Panc1 (cell line): ENCODE data around the gene KLHL8. TPM values are rescaled to one million over a fixed set of nuclear protein-coding genes. Genes with fewer than 3 reads are reported as not detected.

ENCODE experiments used
- ATAC-seq: fragments of 200-7000 bp; cut with Tn5 transposase; 2 replicates; pipeline ENCODE4 v1.9.1; 2020; ENCODE audit warnings: mild to moderate bottlenecking, moderate library complexity
- BruUV-seq: library from RNA; stranded (reverse); fragments of 400-500 nt; replicated peaks from 2 replicates; lab custom pipeline; 2021; lab: Mats Ljungman, UMichigan
- CTCF ChIA-PET: fragments of 300-600 bp; sonication (Branson Sonifier 250); formaldehyde crosslinking; loops from one replicate; lab custom pipeline; 2022; ENCODE audit warnings: antibody characterized with exemption; lab: Charles Lee
- POLR2A ChIA-PET: fragments of 300-600 bp; sonication (Branson Sonifier 250); formaldehyde crosslinking; loops from one replicate; lab custom pipeline; 2022; ENCODE audit warnings: antibody characterized with exemption; lab: Charles Lee
- DNase-seq: peaks from one replicate; pipeline ENCODE4 v3.0.0-alpha.2; 2010; ENCODE audit warnings: low read depth, low spot score
- H3K27ac ChIP-seq: 2 replicates; pipeline ENCODE4 v1.5.1; 2011; ENCODE audit warnings: mild to moderate bottlenecking, low read length, inconsistent platforms
- H3K27me3 ChIP-seq: fragments of 200-500 bp; sonication (Bioruptor generic); 2 replicates; pipeline ENCODE4 v1.6.0; 2014; ENCODE audit warnings: low read length, inconsistent platforms; ENCODE audit not compliant: control insufficient read depth, insufficient read depth
- H3K36me3 ChIP-seq: fragments of 200-500 bp; sonication (Bioruptor generic); 2 replicates; pipeline ENCODE4 v1.5.1; 2014; ENCODE audit warnings: inconsistent platforms, mild to moderate bottlenecking, low read length, moderate library complexity; ENCODE audit not compliant: control insufficient read depth, insufficient read depth
- H3K4me1 ChIP-seq: 2 replicates; pipeline ENCODE4 v1.5.1; 2011; ENCODE audit warnings: inconsistent platforms, mild to moderate bottlenecking, low read length, moderate library complexity; ENCODE audit not compliant: control insufficient read depth, insufficient read depth
- H3K4me3 ChIP-seq, 2 experiments: 2 replicates each; pipeline ENCODE4 v1.5.1; 2011 to 2012; ENCODE audit warnings: low read depth in 2 of 2, low read length in 2 of 2, mild to moderate bottlenecking in 2 of 2, inconsistent platforms in 1 of 2, moderate library complexity in 1 of 2
- H3K9me3 ChIP-seq: fragments of 200-500 bp; sonication (Bioruptor generic); 2 replicates; pipeline ENCODE4 v1.5.1; 2014; ENCODE audit warnings: low read depth, mild to moderate bottlenecking, inconsistent platforms, low read length, moderate library complexity; ENCODE audit not compliant: control insufficient read depth, insufficient read depth
- POLR2AphosphoS5 ChIP-seq: IDR thresholded peaks from 2 replicates; pipeline ENCODE4 v1.6.1; 2012; ENCODE audit warnings: mild to moderate bottlenecking, low read depth, low read length, moderate library complexity
- SIN3A ChIP-seq: IDR thresholded peaks from 2 replicates; pipeline ENCODE4 v1.6.1; 2012; ENCODE audit warnings: low read depth, mild to moderate bottlenecking, low read length, moderate library complexity, borderline replicate concordance; ENCODE audit not compliant: insufficient read depth
- TCF7L2 ChIP-seq: IDR thresholded peaks from 2 replicates; pipeline ENCODE4 v1.6.1; 2011; ENCODE audit warnings: mild to moderate bottlenecking, low read depth, low read length, inconsistent platforms
- in situ Hi-C: cut with HindIII; loops from 2 replicates; pipeline ENCODE4 v1.10.0; 2016; ENCODE audit warnings: low sequenced_read_pairs, low pct_unique_long_range_greater_than_20kb
- intact Hi-C: fragments of 100-400 bp; cut with micrococcal nuclease; formaldehyde crosslinking; loops from one replicate; pipeline ENCODE4 v1.10.0; 2022; ENCODE audit not compliant: unreplicated experiment
- total RNA-seq: library from RNA; stranded (reverse); gene quantifications from one replicate; pipeline ENCODE4 v1.2.1, GENCODE V29; 2021; ENCODE audit not compliant: unreplicated experiment
- TF ChIP-seq, protein P1 (sequence below): fragments of 450-650 bp; IDR thresholded peaks from 2 replicates; pipeline ENCODE4 v1.5.1; 2017; ENCODE audit warnings: mild to moderate bottlenecking
- TF ChIP-seq, protein P2 (sequence below), 2 experiments: IDR thresholded peaks; 2 replicates each; pipeline ENCODE4 v1.6.1; 2011 to 2012; ENCODE audit warnings: low read depth in 2 of 2, control low read depth in 1 of 2, low read length in 1 of 2, mild to moderate bottlenecking in 1 of 2, moderate library complexity in 1 of 2; ENCODE audit not compliant: insufficient read depth in 1 of 2

Gene KLHL8
- total RNA-seq, 1 experiment from 2014 or later = 9.0 TPM

DNA sequence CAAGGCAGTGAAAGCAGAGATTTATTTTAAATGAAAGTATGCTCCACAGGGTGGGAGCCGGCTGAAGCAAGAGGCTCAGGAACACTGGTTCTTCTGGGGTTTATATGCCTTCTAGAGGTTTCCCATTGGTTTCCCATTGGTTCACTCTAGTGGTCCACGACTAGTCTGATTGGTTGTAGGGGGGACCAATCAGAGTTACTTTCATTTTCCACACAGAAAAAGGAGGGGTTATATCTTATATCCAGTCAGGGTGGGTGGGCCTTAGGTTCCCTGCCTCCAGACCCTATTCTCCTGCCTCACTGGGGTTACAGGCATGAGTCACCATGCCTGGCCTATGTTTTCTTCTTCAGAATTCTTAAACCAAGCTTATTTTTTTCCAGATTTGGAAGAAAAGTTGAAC is 101.6 kb downstream of the KLHL8 start:
- no peak overlapping the region for H3K27ac ChIP-seq
- no peaks in the 10 kb centered on the region for H3K27me3 ChIP-seq
- H3K4me1 ChIP-seq = no peaks in the 10 kb centered on the region
- ChIA-PET CTCF (no interaction called here), POLR2A (interaction anchor here (0.6 kb wide), 1 partner anchor 387 kb away, joined by 3 read pairs; no protein-coding TSS in a partner anchor)
- in situ Hi-C loops (no loop called here), intact Hi-C loops (no loop called here)
- TF ChIP-seq TCF7L2 (no peak), SIN3A (no peak), POLR2AphosphoS5 (no peak)
- no peak overlapping the region for H3K4me3 ChIP-seq
- H3K9me3 ChIP-seq = no peaks in the 10 kb centered on the region
- ATAC-seq (no peak), DNase-seq (no peak)
- no TSS peak for BruUV-seq
- H3K36me3 ChIP-seq = peaks cover 2% of the 10 kb centered on the region; the same call in 1 of the 2 replicates

DNA sequence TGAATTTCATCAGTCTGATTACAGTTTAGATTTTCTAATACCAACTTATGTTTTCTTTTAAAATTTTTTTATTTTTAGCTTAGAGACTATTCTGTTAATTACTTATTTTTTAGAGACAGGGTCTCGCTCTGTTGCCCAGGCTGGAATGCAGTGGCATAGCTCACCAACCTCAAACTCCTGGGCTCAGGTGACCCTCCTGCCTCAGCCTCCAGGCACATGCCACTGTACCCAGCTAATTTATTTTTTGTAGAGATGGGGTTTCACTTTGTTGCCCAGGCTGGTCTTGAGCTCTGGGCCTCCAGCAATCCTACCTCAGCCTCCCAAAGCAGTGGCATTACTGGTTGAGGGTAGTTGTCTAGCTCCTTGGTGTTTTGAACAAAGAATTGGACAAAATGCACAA is 102.0 kb downstream of the KLHL8 start:
- ChIA-PET POLR2A (interaction anchor here (0.6 kb wide), 1 partner anchor 386 kb away, joined by 3 read pairs; no protein-coding TSS in a partner anchor), CTCF (no interaction called here)
- no peak for DNase-seq
- no peaks in the 10 kb centered on the region for H3K27me3 ChIP-seq
- in situ Hi-C loops (no loop called here), intact Hi-C loops (no loop called here)
- peaks cover 2% of the 10 kb centered on the region; the same call in 1 of the 2 replicates for H3K36me3 ChIP-seq
- H3K4me1 ChIP-seq = no peaks in the 10 kb centered on the region
- H3K9me3 ChIP-seq = no peaks in the 10 kb centered on the region
- ATAC-seq = no peak
- TF ChIP-seq POLR2AphosphoS5 (no peak), SIN3A (no peak)
- no peak overlapping the region for H3K4me3 ChIP-seq
- no TSS peak for BruUV-seq
- no peak overlapping the region for H3K27ac ChIP-seq

DNA sequence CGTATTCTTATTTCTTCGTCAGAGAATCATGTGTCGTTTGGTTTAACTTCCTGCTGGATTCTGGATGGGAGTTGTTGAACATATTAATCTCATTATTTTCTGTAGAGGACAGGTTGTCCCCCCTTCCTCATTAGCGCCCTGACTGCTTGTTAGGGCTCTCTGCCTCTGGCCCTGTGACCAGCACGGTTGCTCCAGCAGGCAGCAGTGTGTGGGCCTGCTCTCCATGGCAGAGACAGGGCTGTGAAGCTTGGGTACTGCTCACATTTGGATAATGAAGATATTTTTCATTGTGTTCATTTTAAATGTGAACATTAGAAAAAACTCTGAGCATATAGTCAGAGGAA is 102.7 kb downstream of the KLHL8 start:
- ChIA-PET POLR2A (no interaction called here), CTCF (no interaction called here)
- intact Hi-C loops = no loop called here
- ATAC-seq (no peak), DNase-seq (no peak)
- in situ Hi-C loops = no loop called here
- H3K4me1 ChIP-seq = no peaks in the 10 kb centered on the region
- no peaks in the 10 kb centered on the region for H3K9me3 ChIP-seq
- H3K4me3 ChIP-seq = no peak overlapping the region
- H3K27ac ChIP-seq = no peak overlapping the region
- BruUV-seq = no TSS peak
- H3K27me3 ChIP-seq = no peaks in the 10 kb centered on the region
- H3K36me3 ChIP-seq = peaks cover 2% of the 10 kb centered on the region; the same call in 1 of the 2 replicates
- TF ChIP-seq POLR2AphosphoS5 = no peak
- TF ChIP-seq TCF7L2 = no peak
- TF ChIP-seq SIN3A = no peak
- TF ChIP-seq, protein P1, sequence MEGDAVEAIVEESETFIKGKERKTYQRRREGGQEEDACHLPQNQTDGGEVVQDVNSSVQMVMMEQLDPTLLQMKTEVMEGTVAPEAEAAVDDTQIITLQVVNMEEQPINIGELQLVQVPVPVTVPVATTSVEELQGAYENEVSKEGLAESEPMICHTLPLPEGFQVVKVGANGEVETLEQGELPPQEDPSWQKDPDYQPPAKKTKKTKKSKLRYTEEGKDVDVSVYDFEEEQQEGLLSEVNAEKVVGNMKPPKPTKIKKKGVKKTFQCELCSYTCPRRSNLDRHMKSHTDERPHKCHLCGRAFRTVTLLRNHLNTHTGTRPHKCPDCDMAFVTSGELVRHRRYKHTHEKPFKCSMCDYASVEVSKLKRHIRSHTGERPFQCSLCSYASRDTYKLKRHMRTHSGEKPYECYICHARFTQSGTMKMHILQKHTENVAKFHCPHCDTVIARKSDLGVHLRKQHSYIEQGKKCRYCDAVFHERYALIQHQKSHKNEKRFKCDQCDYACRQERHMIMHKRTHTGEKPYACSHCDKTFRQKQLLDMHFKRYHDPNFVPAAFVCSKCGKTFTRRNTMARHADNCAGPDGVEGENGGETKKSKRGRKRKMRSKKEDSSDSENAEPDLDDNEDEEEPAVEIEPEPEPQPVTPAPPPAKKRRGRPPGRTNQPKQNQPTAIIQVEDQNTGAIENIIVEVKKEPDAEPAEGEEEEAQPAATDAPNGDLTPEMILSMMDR = no peak
- TF ChIP-seq, protein P2, sequence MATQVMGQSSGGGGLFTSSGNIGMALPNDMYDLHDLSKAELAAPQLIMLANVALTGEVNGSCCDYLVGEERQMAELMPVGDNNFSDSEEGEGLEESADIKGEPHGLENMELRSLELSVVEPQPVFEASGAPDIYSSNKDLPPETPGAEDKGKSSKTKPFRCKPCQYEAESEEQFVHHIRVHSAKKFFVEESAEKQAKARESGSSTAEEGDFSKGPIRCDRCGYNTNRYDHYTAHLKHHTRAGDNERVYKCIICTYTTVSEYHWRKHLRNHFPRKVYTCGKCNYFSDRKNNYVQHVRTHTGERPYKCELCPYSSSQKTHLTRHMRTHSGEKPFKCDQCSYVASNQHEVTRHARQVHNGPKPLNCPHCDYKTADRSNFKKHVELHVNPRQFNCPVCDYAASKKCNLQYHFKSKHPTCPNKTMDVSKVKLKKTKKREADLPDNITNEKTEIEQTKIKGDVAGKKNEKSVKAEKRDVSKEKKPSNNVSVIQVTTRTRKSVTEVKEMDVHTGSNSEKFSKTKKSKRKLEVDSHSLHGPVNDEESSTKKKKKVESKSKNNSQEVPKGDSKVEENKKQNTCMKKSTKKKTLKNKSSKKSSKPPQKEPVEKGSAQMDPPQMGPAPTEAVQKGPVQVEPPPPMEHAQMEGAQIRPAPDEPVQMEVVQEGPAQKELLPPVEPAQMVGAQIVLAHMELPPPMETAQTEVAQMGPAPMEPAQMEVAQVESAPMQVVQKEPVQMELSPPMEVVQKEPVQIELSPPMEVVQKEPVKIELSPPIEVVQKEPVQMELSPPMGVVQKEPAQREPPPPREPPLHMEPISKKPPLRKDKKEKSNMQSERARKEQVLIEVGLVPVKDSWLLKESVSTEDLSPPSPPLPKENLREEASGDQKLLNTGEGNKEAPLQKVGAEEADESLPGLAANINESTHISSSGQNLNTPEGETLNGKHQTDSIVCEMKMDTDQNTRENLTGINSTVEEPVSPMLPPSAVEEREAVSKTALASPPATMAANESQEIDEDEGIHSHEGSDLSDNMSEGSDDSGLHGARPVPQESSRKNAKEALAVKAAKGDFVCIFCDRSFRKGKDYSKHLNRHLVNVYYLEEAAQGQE (IDR thresholded peaks at IDR 0.05; ENCODE audit: insufficient read depth in 1 of 2, low read depth in 2 of 2, low read length in 1 of 2) = no peak
